Activated T-cell treated with anti-CD3 and anti-CD28 coated beads, Interleukin-2, amount 50 U/mL, for 4 hours (primary cell): ENCODE data around the gene NEK1. TPM values are rescaled to one million over a fixed set of nuclear protein-coding genes. Genes with fewer than 3 reads are reported as not detected.

Experiments used
- ATAC-seq, 2 donors: fragments of 200-7000 bp; cut with Tn5 transposase; one replicate each; pipeline ENCODE4 v1.10.0; 2021
- DNase-seq: peaks from one replicate; pipeline ENCODE4 v3.0.0-alpha.2; 2020
- H3K27me3 Mint-ChIP-seq: one replicate; pipeline ENCODE4 v1.8.0; 2021; ENCODE audit warnings: low read depth, mixed read lengths
- H3K36me3 Mint-ChIP-seq: one replicate; pipeline ENCODE4 v1.8.0; 2022; ENCODE audit warnings: mixed read lengths; ENCODE audit not compliant: insufficient read depth
- H3K4me1 Mint-ChIP-seq: one replicate; pipeline ENCODE4 v1.8.0; 2021; ENCODE audit warnings: low read depth, mixed read lengths
- H3K4me3 Mint-ChIP-seq: one replicate; pipeline ENCODE4 v1.8.0; 2021; ENCODE audit warnings: mild to moderate bottlenecking, moderate library complexity, mixed read lengths
- H3K9me3 Mint-ChIP-seq: one replicate; pipeline ENCODE4 v1.8.0; 2021; ENCODE audit warnings: mixed read lengths
- total RNA-seq, 3 donors: library from RNA; stranded (reverse); gene quantifications; one replicate each; pipeline ENCODE4 v1.2.1, GENCODE V29; 2021

NEK1 gene
- total RNA-seq, 3 donors from 2014 or later: 6.0 to 6.6 (median 6.6) TPM

DNA sequence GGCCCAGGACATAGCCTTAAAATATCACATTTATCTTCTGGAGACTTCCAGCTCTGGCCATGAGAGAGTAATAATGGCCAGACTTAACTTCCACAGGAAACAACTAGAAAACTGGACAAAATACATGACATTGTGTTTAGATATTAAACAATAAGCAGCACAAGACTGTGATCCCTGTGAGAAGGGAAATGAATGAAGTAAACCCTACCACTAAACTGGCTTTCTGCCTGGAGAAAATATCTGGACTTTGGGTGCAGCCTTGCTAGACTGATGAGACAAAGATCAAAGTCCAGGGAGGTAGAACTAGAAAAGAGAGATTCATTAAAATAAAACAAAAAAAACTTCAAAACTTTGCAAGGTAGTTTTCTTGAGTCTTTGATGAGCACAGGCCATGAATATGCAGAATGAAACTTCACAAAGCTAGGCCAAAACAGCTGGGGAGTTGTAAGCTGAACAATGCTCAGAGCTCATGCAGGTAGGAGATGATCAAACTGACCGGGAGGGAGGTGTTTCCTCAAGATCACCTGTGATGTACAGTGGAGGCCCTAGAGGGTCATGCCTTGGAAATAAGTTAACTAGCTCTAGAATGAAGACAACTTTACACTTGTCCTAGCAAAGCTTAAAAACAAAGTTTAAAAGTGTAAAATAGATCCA lies 194.6 kb downstream of the NEK1 start:
- peaks cover 36% of the 10 kb centered on the region for H3K36me3 Mint-ChIP-seq
- H3K27me3 Mint-ChIP-seq: no peaks in the 10 kb centered on the region
- ATAC-seq: no peak
- no peaks in the 10 kb centered on the region for H3K9me3 Mint-ChIP-seq
- DNase-seq: no peak
- H3K4me1 Mint-ChIP-seq: peaks cover 3% of the 10 kb centered on the region
- no peak overlapping the region for H3K4me3 Mint-ChIP-seq

- peaks cover 7% of the 10 kb centered on the region for H3K4me1 Mint-ChIP-seq
- H3K27me3 Mint-ChIP-seq: no peaks in the 10 kb centered on the region
- ATAC-seq (peak in 1 of 2 donors; percentile 18), DNase-seq (no peak)
- peaks cover 31% of the 10 kb centered on the region for H3K36me3 Mint-ChIP-seq
- H3K4me3 Mint-ChIP-seq: no peak overlapping the region
- H3K9me3 Mint-ChIP-seq: no peaks in the 10 kb centered on the region
These were observed 195.4 kb downstream of the NEK1 start for GRCh38 chr4:169416997-169417396.

- DNase-seq (no peak), ATAC-seq (no peak)
- H3K9me3 Mint-ChIP-seq: no peaks in the 10 kb centered on the region
- peaks cover 11% of the 10 kb centered on the region for H3K4me1 Mint-ChIP-seq
- H3K4me3 Mint-ChIP-seq: no peak overlapping the region
- peaks cover 25% of the 10 kb centered on the region for H3K36me3 Mint-ChIP-seq
- H3K27me3 Mint-ChIP-seq: no peaks in the 10 kb centered on the region
These were observed 195.9 kb downstream of the NEK1 start for GRCh38 chr4:169416461-169416860.

DNA sequence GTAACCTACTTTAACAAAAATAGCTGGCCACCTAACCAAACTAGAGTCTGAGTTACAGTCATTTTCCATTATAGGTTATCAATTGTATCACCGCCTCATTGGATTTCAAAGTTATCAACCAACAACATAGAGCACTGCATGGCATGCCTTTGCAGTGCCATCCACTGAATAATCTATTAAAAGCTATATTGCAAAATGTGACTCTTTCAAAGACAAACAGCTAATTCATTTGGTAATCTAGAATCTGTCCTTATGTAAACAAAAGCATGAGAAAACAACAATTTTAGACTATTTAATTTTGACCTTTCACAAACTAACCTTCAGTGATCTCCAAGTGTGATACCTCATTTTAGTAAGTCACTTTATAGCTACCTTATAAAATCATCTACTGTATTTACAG lies 197.5 kb downstream of the NEK1 start:
- no peaks in the 10 kb centered on the region for H3K9me3 Mint-ChIP-seq
- peaks cover 24% of the 10 kb centered on the region for H3K4me1 Mint-ChIP-seq

GRCh38 chr4:169412046-169412445 lies 200.3 kb downstream of the NEK1 start:
- Mint-ChIP-seq H3K4me3 (no peak overlapping the region), H3K4me1 (peaks cover 26% of the 10 kb centered on the region), H3K9me3 (no peaks in the 10 kb centered on the region), H3K27me3 (no peaks in the 10 kb centered on the region), H3K36me3 (peaks cover 2% of the 10 kb centered on the region)
- ATAC-seq (no peak), DNase-seq (no peak)

More for the DNA sequence above, 197.5 kb downstream of the NEK1 start:
- DNase-seq (no peak), ATAC-seq (no peak)
- Mint-ChIP-seq H3K27me3 (no peaks in the 10 kb centered on the region), H3K36me3 (peaks cover 15% of the 10 kb centered on the region), H3K4me3 (no peak overlapping the region)

DNA sequence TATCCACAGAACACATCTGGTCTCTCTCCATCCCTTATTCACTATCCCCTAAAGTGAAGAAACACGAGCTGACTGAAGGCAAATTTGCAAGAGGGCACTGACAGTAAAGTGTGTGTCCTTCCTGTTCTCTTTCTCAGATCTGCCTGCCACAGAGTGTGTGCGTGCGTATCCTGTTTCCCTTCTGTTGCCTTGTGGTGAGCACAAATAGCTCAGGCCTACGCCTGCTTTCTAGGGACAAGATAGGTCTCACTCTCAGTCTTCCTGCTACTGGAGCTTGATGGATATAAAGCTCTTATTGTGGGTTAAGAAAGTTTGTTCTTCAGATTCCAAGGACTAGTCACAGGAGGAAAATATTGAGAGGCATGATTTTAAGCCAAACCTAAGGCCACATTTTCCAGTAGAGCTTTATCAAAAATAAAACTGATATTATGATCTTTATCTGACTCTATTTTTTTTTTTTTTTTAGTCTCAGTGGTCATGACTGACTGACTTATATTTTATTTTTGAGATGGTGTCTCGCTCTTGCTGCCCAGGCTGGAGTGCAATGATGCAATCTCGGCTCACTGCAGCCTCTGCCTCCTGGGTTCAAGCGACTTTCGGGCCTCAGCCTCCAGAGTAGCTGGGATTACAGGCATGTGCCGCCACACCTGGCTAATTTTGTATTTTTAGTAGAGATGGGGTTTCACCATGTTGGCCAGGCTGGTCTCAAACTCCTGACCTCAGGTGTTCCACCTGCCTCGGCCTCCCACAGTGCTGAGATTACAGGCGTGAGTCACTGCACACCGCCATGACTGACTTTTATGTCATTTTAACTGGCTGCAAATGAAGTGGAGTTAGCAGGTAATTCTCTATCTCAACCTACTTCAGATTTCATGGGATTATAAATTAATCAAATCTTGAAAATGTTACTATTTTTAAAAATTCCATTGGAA lies 201.3 kb downstream of the NEK1 start:
- H3K4me3 Mint-ChIP-seq: peak overlapping the region; percentile 10
- H3K36me3 Mint-ChIP-seq: no peaks in the 10 kb centered on the region
- H3K4me1 Mint-ChIP-seq: peaks cover 24% of the 10 kb centered on the region
- H3K27me3 Mint-ChIP-seq: no peaks in the 10 kb centered on the region
- DNase-seq (peak; percentile 6), ATAC-seq (peak; percentile 81 to 91)
- H3K9me3 Mint-ChIP-seq: no peaks in the 10 kb centered on the region

DNA sequence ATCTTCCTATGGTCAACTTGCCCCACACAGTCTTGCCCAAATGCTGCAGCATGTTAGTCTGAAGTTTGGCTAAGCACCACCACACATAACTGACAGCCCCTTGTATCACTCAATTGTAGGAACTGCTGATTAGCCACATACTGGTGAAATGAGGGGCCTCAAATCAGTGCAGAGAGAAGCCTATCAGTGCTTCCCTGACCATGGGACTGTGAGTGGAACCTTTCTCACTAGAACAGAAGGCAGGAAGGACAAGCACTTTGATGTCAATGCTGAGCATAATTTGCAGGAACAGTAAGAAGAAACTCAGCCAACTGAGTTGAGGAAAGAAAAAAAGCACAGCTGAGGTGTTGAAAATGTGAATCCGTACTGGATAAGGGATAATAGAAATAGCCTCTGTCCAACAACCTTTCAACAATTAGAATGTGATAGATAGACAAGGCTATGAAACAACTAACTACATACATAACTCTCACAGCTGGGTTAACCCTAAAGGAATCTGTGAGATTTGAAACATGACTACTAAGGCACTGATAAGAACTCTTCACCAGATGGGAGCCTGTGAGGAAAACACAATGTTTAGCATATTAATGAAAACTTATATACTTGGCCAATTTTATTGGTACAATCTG lies 205.1 kb downstream of the NEK1 start:
- H3K36me3 Mint-ChIP-seq: peaks cover 2% of the 10 kb centered on the region
- ATAC-seq (no peak), DNase-seq (no peak)
- H3K4me3 Mint-ChIP-seq: no peak overlapping the region
- peaks cover 20% of the 10 kb centered on the region for H3K4me1 Mint-ChIP-seq
- no peaks in the 10 kb centered on the region for H3K27me3 Mint-ChIP-seq
- no peaks in the 10 kb centered on the region for H3K9me3 Mint-ChIP-seq

- H3K4me3 Mint-ChIP-seq: no peak overlapping the region
- no peaks in the 10 kb centered on the region for H3K27me3 Mint-ChIP-seq
- peaks cover 11% of the 10 kb centered on the region for H3K36me3 Mint-ChIP-seq
- H3K9me3 Mint-ChIP-seq: no peaks in the 10 kb centered on the region
- H3K4me1 Mint-ChIP-seq: peaks cover 4% of the 10 kb centered on the region
- no peak for DNase-seq
- ATAC-seq: no peak
These were observed 207.4 kb downstream of the NEK1 start for GRCh38 chr4:169404960-169405359.

- H3K4me3 Mint-ChIP-seq: no peak overlapping the region
- peaks cover 24% of the 10 kb centered on the region for H3K36me3 Mint-ChIP-seq
- no peaks in the 10 kb centered on the region for H3K27me3 Mint-ChIP-seq
- no peak for ATAC-seq
- H3K9me3 Mint-ChIP-seq: no peaks in the 10 kb centered on the region
- H3K4me1 Mint-ChIP-seq: no peaks in the 10 kb centered on the region
- DNase-seq: no peak
These were observed 211.6 kb downstream of the NEK1 start for GRCh38 chr4:169400832-169401231.

GRCh38 chr4:169399976-169400767 lies 212.2 kb downstream of the NEK1 start:
- no peaks in the 10 kb centered on the region for H3K27me3 Mint-ChIP-seq
- DNase-seq (no peak), ATAC-seq (no peak)
- peaks cover 27% of the 10 kb centered on the region for H3K36me3 Mint-ChIP-seq
- no peaks in the 10 kb centered on the region for H3K4me1 Mint-ChIP-seq
- H3K4me3 Mint-ChIP-seq: no peak overlapping the region
- H3K9me3 Mint-ChIP-seq: no peaks in the 10 kb centered on the region

DNA sequence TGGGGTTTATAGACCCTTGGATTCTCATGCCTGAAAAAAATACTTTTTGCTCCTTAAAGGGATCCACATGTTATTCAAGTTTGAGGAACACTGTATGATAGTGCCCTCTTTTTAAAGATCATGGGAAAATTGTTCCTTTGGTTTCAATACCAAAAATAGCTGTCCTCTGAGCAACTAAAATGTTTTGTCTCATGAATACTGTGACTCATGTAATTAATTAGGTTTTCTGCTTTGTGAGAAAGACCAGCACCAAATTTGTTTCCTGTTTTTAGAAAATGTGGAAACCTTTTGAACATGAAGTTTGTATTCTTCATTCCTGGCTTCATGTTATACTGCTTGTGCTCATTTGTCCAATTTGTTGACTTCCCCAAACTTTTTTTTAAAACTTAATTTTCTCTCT lies 214.1 kb downstream of the NEK1 start:
- H3K9me3 Mint-ChIP-seq: no peaks in the 10 kb centered on the region
- H3K36me3 Mint-ChIP-seq: peaks cover 28% of the 10 kb centered on the region
- no peaks in the 10 kb centered on the region for H3K4me1 Mint-ChIP-seq
- H3K4me3 Mint-ChIP-seq: no peak overlapping the region
- no peak for ATAC-seq
- no peaks in the 10 kb centered on the region for H3K27me3 Mint-ChIP-seq
- no peak for DNase-seq

DNA sequence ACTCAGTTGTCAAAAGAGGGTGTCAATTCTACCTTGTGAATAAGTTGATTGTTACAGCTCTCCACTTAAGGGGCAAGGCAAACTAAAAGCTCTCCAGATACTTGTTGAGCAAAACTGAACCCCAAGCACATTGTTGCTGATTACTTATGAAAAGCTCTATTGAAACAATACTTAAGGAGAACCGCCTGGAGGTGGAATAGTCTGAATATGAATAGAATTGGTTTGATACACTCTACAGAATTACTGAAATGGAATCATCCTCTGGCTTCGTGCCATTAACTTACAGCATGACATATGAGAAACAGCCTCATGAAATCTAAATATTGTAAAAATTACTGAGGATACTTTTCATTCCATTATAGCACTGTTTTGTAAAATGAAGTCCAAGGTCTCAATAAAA lies 214.6 kb downstream of the NEK1 start:
- peaks cover 29% of the 10 kb centered on the region for H3K36me3 Mint-ChIP-seq
- no peaks in the 10 kb centered on the region for H3K9me3 Mint-ChIP-seq
- no peak for ATAC-seq
- H3K4me1 Mint-ChIP-seq: no peaks in the 10 kb centered on the region
- no peaks in the 10 kb centered on the region for H3K27me3 Mint-ChIP-seq
- H3K4me3 Mint-ChIP-seq: no peak overlapping the region
- DNase-seq: no peak

DNA sequence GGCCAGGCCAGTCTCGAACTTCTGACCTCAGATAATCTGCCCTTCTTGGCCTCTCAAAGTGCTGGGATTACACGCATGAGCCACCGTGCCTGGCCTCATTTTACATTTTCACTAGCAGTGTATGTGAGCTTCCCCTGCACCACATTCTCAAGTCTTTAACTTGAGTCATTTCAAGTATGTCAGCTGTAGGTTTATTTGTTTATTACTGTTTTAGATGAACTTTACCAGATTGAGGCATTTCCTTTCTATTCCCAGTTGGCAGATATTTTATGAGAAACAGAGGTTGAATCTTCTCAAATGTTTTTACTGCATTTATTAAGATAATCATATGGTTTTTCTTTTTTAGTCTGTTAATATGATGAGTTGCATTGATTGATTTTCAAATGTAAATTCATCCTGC lies 227.0 kb downstream of the NEK1 start:
- no peaks in the 10 kb centered on the region for H3K4me1 Mint-ChIP-seq
- ATAC-seq (no peak), DNase-seq (no peak)
- H3K9me3 Mint-ChIP-seq: peaks cover 4% of the 10 kb centered on the region
- H3K36me3 Mint-ChIP-seq: no peaks in the 10 kb centered on the region
- H3K27me3 Mint-ChIP-seq: no peaks in the 10 kb centered on the region
- no peak overlapping the region for H3K4me3 Mint-ChIP-seq

DNA sequence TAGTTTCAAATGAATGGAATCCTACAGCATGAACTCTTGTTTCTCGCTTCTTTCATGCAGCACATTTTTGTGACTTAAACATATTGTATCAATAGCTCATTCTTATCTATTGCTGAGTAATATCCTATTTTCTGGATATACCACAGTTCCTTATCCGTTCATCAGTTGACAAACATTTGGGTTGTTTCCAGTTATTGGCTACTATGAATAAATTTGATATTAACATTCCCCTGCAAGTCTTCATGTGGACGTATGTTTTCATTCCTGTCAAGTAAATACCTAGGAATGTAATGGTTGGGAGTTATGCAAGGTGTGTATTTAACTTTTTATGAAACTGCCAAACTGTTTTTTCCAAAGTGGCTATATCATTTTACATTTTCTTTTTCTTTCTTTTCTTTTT lies 227.6 kb downstream of the NEK1 start:
- Mint-ChIP-seq H3K9me3 (peaks cover 6% of the 10 kb centered on the region), H3K27me3 (no peaks in the 10 kb centered on the region), H3K4me1 (no peaks in the 10 kb centered on the region), H3K36me3 (no peaks in the 10 kb centered on the region), H3K4me3 (no peak overlapping the region)
- ATAC-seq: no peak
- DNase-seq: no peak
